Dendritic cell treated with granulocyte-macrophage colony-stimulating factor and Interleukin-4, amounts not matched to agents 40 ng/mL and 50 ng/mL, for 4 days (primary cell): ENCODE measurements around the gene ADAMTS2.

ENCODE experiments used
- H3K27ac Mint-ChIP-seq: one replicate; pipeline ENCODE4 v1.8.0; 2022; ENCODE audit warnings: mild to moderate bottlenecking, mixed read lengths
- H3K27me3 Mint-ChIP-seq: one replicate; pipeline ENCODE4 v1.8.0; 2022; ENCODE audit warnings: mild to moderate bottlenecking, mixed read lengths
- H3K36me3 Mint-ChIP-seq: one replicate; pipeline ENCODE4 v1.8.0; 2022; ENCODE audit warnings: low read depth, mixed read lengths
- H3K4me1 Mint-ChIP-seq: one replicate; pipeline ENCODE4 v1.8.0; 2022; ENCODE audit warnings: low read depth, mixed read lengths
- H3K4me3 Mint-ChIP-seq: one replicate; pipeline ENCODE4 v1.8.0; 2022; ENCODE audit warnings: mild to moderate bottlenecking, moderate library complexity, mixed read lengths
- H3K9me3 Mint-ChIP-seq: one replicate; pipeline ENCODE4 v1.8.0; 2022; ENCODE audit warnings: mixed read lengths
- intact Hi-C: fragments of 100-400 bp; cut with micrococcal nuclease; formaldehyde crosslinking; loops from one replicate; pipeline ENCODE4 v1.15.0; 2022

The ADAMTS2 gene

GRCh38 chr5:179276838-179277395 lies 68.3 kb downstream of the ADAMTS2 start:
- H3K36me3 Mint-ChIP-seq = no peaks in the 10 kb centered on the region
- no peaks in the 10 kb centered on the region for H3K9me3 Mint-ChIP-seq
- H3K27ac Mint-ChIP-seq = no peak overlapping the region
- intact Hi-C loops = no loop called here
- H3K4me3 Mint-ChIP-seq = no peak overlapping the region
- no peaks in the 10 kb centered on the region for H3K27me3 Mint-ChIP-seq
- no peaks in the 10 kb centered on the region for H3K4me1 Mint-ChIP-seq

- no peak overlapping the region for H3K27ac Mint-ChIP-seq
- intact Hi-C loops = no loop called here
- H3K9me3 Mint-ChIP-seq = no peaks in the 10 kb centered on the region
- no peaks in the 10 kb centered on the region for H3K36me3 Mint-ChIP-seq
- no peaks in the 10 kb centered on the region for H3K4me1 Mint-ChIP-seq
- no peaks in the 10 kb centered on the region for H3K27me3 Mint-ChIP-seq
- H3K4me3 Mint-ChIP-seq = no peak overlapping the region
Measured at GRCh38 chr5:179275941-179276837, 69.1 kb downstream of the ADAMTS2 start.

DNA sequence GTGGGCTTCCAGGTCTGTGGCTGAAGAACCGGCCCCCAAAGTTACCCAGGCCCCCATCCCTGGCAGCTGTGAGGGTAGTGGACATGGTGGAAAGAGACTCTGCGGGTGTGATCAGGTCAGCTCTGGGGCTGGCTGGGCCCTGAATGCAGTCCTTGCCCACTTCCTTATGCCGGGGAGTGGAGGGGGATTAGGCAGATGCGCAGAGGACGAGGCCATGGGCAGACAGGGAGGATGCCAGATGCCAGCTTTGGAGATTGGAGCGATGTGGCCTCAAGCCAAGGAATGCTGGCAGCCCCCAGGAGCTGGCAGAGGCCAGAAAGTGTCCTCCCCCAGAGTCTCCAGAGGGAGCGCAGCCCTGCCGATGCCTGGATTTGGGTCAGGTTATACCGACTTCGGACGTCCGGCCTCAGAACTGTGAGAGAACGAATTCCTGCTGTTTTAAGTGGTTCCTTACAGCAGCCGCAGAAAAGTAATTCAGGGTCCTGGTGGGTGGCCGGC lies 69.8 kb downstream of the ADAMTS2 start:
- intact Hi-C loops = no loop called here
- H3K4me1 Mint-ChIP-seq = no peaks in the 10 kb centered on the region
- no peak overlapping the region for H3K27ac Mint-ChIP-seq
- H3K27me3 Mint-ChIP-seq = no peaks in the 10 kb centered on the region
- no peaks in the 10 kb centered on the region for H3K9me3 Mint-ChIP-seq
- no peak overlapping the region for H3K4me3 Mint-ChIP-seq
- H3K36me3 Mint-ChIP-seq = no peaks in the 10 kb centered on the region

GRCh38 chr5:179274321-179275315 lies 70.6 kb downstream of the ADAMTS2 start:
- Mint-ChIP-seq H3K9me3 (no peaks in the 10 kb centered on the region), H3K4me3 (no peak overlapping the region), H3K4me1 (no peaks in the 10 kb centered on the region), H3K27me3 (no peaks in the 10 kb centered on the region), H3K27ac (no peak overlapping the region), H3K36me3 (no peaks in the 10 kb centered on the region)
- intact Hi-C loops = no loop called here

DNA sequence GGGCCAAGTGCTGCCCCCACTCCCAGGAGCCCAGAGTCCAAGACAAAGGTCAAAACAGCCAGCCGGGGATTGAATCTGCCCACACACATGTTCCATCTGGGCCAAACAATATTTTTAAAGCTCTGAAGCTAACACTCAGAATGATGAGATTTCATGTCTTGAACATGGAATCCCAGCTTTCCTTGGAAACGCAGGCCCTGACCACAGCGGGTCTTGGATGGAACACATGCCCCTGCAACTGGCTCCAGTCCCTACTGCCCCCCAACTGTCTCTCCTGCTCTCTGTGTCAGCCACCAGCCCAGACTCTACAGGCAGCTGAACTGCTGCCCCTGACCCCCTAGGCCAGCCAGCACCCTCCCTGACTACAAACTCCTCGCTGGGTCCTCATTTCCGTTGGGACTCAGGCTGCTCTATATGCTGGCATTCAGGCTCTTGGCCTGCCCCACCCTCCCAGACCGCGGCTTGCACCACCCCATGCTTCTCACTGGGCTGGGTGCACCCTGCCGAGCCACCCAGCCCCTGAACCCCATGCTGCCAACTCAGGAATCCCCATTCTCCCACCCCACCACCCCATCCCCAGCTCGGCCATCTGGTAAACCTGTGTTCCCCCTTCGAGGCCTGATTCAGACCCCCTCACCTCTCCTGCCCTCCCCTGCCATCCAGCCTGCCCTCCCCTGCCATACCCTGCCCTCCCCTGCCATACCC lies 71.7 kb downstream of the ADAMTS2 start:
- H3K4me3 Mint-ChIP-seq = no peak overlapping the region
- H3K27me3 Mint-ChIP-seq = no peaks in the 10 kb centered on the region
- no peaks in the 10 kb centered on the region for H3K36me3 Mint-ChIP-seq
- H3K4me1 Mint-ChIP-seq = no peaks in the 10 kb centered on the region
- intact Hi-C loops = no loop called here
- no peaks in the 10 kb centered on the region for H3K9me3 Mint-ChIP-seq
- H3K27ac Mint-ChIP-seq = no peak overlapping the region

DNA sequence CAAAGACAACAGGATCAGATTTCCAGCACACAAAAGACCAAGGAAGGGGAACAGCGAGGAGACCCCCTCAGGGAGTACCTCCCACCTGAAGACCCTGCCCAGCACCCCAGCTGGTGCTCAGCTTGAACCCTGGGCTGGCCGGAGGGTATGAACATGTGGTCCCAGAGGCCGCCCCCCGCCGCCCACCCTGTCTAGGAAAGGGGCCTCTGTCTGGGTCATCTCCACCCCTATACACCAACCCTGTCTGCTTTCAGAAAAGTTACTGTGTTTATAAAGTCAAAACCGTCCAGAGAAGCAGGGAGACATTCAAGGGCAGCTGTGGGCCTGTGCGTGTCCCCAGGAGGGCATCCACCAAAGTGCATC lies 72.2 kb downstream of the ADAMTS2 start:
- intact Hi-C loops = no loop called here
- no peaks in the 10 kb centered on the region for H3K4me1 Mint-ChIP-seq
- no peaks in the 10 kb centered on the region for H3K36me3 Mint-ChIP-seq
- no peaks in the 10 kb centered on the region for H3K27me3 Mint-ChIP-seq
- no peak overlapping the region for H3K4me3 Mint-ChIP-seq
- no peaks in the 10 kb centered on the region for H3K9me3 Mint-ChIP-seq
- no peak overlapping the region for H3K27ac Mint-ChIP-seq

DNA sequence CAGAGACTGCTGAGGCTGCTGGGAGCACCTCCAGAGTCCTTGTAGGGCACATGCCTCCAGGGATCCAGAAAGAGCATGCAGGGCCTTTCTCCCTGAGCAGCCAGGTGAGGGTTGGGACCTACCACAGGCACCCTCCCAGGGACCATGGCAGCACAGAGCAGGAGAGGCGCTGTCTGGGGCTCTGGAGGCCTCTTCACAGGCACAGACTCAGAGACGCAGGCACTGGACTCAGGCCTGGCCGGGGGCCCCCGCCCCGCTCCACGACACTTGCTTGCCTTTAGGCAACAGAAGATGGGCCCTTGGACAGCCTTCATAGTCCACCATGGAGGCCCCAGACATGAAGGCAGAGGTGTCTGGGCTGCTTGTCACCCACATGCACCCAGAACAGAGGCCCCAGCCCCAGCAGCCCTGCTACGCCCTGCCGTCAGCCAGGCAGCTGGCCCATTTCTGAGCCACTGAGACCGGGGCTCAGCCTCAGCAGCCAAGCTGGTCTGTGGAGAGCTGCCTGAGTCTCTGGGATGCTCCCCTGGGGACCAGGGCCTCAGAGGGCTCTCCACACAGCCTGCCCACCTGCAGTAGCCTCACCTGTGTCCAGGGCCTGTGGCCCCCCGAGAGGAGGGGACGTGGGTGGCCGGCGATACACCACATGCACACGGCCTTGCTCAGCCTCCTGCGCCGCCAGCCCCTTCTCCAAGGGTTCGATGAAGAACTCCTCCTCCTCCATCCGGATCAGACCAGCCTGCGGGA lies 72.8 kb downstream of the ADAMTS2 start:
- Mint-ChIP-seq H3K36me3 (no peaks in the 10 kb centered on the region), H3K4me3 (no peak overlapping the region), H3K9me3 (no peaks in the 10 kb centered on the region), H3K4me1 (no peaks in the 10 kb centered on the region), H3K27ac (no peak overlapping the region), H3K27me3 (no peaks in the 10 kb centered on the region)
- intact Hi-C loops = no loop called here

- no peak overlapping the region for H3K4me3 Mint-ChIP-seq
- no peaks in the 10 kb centered on the region for H3K27me3 Mint-ChIP-seq
- H3K36me3 Mint-ChIP-seq = no peaks in the 10 kb centered on the region
Measured at GRCh38 chr5:179271821-179272325, 73.4 kb downstream of the ADAMTS2 start.

DNA sequence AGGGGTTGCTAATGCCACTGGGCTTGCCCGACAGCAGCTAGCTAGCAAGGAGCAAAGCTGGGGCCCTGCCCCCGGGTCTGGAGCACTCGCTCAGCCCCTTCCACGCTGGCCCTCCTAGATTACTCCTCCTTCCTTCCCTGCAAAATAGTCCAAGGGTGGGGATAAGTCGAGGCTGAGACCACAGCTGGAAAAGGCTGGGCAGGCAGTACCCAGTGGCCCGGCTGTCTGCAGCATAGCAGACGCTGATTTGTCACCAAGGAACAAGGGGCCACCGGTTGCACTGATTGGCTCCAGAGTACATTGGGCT lies 73.9 kb downstream of the ADAMTS2 start:
- H3K27me3 Mint-ChIP-seq = no peaks in the 10 kb centered on the region
- no peaks in the 10 kb centered on the region for H3K36me3 Mint-ChIP-seq
- no peaks in the 10 kb centered on the region for H3K4me1 Mint-ChIP-seq
- H3K9me3 Mint-ChIP-seq = no peaks in the 10 kb centered on the region
- H3K4me3 Mint-ChIP-seq = no peak overlapping the region
- no peak overlapping the region for H3K27ac Mint-ChIP-seq
- intact Hi-C loops = no loop called here

More at GRCh38 chr5:179271821-179272325, 73.4 kb downstream of the ADAMTS2 start:
- Mint-ChIP-seq H3K9me3 (no peaks in the 10 kb centered on the region), H3K4me1 (no peaks in the 10 kb centered on the region), H3K27ac (no peak overlapping the region)
- intact Hi-C loops = no loop called here

- no peaks in the 10 kb centered on the region for H3K4me1 Mint-ChIP-seq
- no peak overlapping the region for H3K4me3 Mint-ChIP-seq
- H3K27ac Mint-ChIP-seq = no peak overlapping the region
- H3K27me3 Mint-ChIP-seq = peaks cover 3% of the 10 kb centered on the region
- no peaks in the 10 kb centered on the region for H3K9me3 Mint-ChIP-seq
- intact Hi-C loops = no loop called here
- H3K36me3 Mint-ChIP-seq = no peaks in the 10 kb centered on the region
Measured at GRCh38 chr5:179270581-179271427, 74.5 kb downstream of the ADAMTS2 start.

GRCh38 chr5:179269781-179270543 lies 75.3 kb downstream of the ADAMTS2 start:
- Mint-ChIP-seq H3K27ac (no peak overlapping the region), H3K4me1 (no peaks in the 10 kb centered on the region), H3K27me3 (peaks cover 6% of the 10 kb centered on the region), H3K9me3 (no peaks in the 10 kb centered on the region), H3K36me3 (no peaks in the 10 kb centered on the region), H3K4me3 (no peak overlapping the region)
- intact Hi-C loops = no loop called here
